ENCODE measurements around the gene ABTB2.

ABTB2 gene

DNA sequence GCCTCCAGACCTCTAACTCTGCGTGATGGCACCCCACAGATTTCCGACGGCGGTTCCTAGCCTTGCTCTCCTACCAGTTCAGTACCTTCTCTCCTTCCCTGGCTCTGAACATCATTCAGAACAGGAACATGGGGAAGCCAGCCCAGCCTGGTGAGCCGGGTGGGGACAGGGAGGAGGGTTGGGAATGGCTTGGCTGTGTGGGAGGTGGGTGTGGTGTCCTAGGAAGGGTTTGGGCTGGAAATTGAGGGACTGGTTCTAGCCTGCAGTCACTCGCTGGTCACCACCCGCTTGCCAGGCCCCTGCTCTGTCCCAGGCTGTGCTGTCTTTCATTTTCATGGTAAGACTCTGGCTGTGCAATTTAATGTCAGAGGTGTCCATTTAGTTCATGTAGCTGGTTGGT is 218.5 kb downstream of the ABTB2 start:
- no peak for DNase-seq

- no peak for DNase-seq
Observed at GRCh38 chr11:34136420-34136819, 221.4 kb downstream of the ABTB2 start.

DNA sequence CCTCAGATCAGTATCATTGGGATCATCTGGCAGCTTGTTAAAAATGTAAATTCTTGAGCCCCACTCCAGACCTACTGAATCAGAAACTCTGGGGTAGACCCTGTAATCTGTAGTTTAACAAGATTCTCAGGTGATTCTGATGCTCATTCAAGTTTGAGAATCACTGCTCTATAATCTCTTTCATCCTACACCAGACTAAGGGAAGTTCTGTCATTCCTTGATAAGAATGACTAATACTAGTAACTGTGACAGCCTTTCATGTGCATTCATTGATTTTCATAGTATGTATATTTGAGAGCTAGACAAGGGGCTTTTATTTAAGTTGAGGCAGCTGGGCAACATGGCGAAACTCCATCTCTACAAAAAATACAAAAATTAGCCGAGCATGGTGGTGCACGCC is 222.4 kb downstream of the ABTB2 start:
- no peak for DNase-seq

GRCh38 chr11:34134765-34135164 is 223.0 kb downstream of the ABTB2 start:
- no peak for DNase-seq

DNA sequence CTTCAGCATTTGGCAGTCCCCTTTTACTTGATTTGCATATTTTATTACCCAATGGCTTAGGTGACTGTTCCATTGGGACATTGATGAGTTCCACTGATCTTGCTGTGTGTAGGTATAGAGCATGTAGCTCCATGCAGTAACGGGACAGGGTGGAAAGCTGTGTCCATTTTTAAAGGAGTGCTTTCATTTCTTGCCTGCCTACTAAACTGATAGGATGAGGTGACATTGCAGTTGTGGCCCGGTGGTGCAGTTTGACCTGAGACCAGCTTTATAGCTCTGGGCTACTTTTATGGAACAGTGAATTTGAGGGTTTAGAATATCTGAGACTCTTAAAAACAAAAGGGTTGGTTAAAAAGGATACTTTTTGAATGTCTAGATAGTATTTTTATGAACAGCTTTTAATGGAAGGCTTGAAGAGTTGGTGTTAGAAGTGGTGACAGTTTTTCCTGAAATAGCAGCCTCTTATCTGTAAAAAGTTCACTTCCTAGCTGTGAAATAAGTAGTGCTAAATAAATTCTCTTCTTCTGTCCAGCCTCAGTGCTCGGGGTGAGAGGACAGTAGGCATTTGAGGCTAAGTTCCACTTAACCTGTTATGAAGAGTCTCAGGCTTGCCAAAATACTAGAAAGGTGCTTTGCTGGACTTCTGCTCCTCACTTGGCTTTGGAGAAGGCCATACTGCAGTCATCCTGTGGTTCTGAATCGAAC is 225.4 kb downstream of the ABTB2 start:
- DNase-seq: no peak

GRCh38 chr11:34128824-34129223 is 229.0 kb downstream of the ABTB2 start:
- no peak for DNase-seq

GRCh38 chr11:34126959-34127848 is 230.6 kb downstream of the ABTB2 start:
- DNase-seq: no peak

DNA sequence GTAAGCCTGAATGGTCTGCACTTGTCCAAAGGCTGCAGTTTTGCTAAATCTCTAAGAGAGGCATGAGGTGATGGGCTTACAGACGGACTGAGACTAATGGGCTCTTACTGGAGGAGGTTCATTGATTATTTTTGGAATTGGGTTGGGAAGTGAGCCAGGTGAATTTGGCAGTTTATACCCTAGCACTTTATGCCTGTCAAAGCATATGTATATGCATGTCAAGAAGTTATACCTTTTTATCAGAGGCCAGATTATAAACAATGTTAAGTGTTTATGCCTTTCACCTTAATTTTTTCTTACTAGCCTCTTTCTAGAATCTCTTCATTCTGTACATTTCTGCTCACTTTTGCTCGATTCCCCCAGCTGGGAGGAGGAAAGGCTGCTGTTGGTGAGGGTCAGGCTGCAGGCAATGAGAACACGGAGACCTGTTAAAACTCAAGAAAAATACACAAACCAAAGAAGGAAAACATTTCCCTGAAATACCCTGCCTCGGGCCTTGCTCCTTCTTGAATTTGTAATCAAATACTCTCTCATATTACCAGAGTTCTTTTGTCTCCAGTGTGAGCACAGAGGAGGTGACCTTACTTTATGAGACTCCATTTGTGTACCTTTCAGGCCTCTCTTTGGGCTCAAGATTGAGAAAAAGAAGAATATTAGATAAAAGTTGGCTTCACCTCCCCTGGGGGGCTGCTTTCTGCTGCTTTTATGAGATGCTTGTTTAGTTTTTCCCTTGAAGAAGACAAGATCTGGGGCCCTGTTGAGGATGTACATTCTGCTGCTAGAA is 232.7 kb downstream of the ABTB2 start:
- DNase-seq: no peak

DNA sequence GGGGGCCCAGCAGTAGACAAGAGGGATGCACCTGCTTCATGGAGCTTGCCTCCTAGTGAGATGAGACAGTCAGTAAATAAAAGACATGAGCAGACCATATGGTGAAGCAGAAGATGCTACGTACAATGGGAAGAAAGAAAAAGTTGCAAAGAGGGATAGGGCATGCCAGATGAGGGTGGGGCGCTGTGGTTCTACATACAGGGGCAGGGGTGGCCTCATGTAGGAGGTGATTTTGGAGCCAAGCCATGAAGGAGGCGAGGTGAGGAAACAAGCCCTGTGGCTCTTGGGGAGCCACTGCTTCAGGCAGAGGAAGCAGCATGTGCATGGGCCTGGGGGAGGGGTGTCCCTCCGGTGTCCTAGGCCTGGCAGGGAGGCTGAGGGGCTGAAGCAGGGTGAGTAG is 237.2 kb downstream of the ABTB2 start:
- no peak for DNase-seq

DNA sequence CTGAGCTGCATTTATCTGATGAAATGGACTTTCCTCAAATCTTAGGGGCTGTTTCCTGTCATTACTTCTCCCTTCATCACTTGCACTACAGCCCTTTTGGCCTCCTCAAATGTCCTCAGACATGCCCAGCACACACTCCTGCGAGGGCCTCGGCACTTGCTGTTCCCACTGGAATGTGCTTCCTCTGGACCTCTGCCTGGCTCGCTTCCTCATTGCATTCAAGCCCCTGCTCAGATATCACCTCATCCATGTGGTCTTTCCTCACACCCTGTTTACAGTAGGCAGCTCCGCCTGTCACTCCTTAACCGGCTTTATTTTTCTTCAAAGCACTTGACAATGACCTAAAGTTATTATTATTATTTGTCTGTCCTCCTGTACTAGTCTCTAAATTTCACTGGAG is 243.3 kb downstream of the ABTB2 start:
- no peak for DNase-seq

DNA sequence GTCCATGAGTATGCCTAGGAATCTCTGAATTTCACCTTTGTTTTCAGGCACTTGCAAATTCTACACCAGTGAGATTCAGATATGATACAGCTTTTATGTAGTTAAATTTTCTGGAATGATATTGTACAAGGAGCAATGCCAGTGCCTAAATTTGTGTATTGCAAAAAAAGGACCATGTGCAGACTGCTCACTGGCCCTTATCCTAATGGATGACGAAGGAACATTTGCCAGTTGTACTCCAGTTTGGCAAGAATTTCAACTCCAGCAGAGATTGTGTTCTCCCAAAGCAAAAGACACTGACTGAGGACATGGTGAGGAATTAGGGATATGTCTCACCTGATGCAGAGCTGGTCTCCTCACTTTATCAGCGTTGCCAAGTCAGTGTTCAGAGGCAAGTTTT is 243.8 kb downstream of the ABTB2 start:
- DNase-seq: no peak

DNA sequence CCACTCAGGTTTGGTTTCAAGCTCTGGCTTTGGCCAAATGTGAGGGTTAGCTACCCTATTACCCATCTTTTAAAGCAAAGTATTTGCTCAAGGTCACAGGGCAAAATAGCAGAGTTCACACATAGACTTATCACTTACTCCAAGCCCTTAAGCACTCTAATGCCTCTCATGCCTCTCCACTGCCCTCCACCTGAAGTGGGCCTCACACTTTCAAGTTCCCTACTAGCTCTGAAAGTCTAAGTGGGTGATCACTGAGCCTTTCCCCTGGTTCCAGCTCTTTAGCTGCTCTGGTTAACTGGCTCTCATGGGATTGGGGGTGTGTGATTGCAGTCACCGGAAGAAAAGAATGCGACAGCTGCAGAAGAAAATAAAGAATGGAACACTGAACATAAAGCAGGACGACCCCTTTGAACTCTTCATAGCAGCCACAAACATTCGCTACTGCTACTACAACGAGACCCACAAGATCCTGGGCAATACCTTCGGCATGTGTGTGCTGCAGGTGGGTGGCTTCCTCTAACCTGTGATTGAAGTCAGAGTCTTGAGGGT is 246.0 kb downstream of the ABTB2 start:
- DNase-seq: no peak

DNA sequence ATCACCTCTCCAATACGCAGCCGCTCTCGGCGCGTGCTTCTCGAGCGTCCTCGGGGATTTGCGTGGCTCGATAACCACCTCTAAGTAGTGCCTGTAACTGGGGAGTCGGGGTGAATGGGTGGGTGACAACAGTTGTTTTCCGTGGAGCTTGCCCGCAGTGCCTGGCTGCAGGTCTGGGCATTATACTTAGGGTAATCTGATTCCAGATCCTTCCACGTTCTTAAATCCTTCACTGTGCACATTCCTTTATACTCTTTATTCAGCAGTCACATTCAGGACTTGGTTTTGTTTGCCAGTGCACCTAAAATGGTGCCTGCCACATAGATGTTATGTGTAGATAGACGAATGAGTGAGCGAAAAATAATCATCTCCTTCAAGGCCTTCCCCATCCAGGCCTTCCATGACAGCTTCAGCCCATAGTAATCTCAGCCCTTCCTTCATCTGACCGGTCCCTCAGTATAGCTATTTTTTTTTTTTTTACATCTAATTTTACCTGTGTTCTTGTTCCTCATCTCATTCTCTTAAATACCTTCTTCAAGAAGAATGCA is 251.8 kb downstream of the ABTB2 start:
- no peak for DNase-seq

DNA sequence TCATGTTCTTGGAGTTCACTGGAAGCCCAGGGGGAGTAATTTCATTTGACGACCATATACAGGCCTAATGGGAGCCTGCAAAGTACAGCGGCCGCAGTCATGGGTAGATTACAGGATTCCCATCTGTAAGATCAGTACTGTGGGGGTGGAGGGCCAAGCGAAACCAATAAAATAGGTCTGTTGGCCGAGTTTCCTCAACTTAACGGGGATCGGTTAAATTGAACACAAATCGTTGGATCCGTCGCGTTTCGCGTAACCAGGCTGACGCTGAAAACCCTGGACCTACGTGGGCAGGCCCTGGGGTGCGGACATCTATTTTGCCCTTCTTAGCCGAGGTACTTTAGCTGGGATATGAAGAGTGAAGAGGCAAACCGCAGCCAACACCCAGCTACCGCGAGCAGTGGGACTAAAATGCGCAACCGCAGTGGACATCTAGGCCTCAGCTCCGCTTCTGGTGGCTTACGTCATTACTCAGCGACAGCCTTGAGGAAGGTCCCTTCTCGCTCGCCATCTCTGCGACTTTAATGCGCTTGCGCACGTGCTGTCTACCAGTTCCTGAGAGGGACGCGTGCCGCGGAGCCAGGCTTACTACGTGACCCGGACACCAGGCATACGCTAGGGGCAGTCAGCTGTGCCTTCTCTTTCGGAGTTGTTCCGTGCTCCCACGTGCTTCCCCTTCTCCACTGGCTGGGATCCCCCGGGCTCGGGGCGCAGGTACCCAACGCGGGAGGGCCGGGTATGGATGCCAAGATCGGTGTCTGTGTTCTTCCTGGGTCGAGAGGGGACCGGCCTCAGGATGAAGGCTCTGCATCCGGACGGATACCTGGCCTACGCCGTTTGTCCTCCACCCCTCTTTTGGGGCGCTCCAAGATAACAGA is 252.5 kb downstream of the ABTB2 start, which contains the start of gene NAT10:
Gene NAT10, plus strand, starts transcription at position 551 of the 878 bp plus-strand sequence. CDS start 2,597 bp downstream, outside the sequence.
- peak; percentile 99 for DNase-seq

GRCh38 chr11:34104680-34105078 is 253.1 kb downstream of the ABTB2 start:
- no peak for DNase-seq
